ENCODE measurements around the gene TEX13B.

The TEX13B gene

DNA sequence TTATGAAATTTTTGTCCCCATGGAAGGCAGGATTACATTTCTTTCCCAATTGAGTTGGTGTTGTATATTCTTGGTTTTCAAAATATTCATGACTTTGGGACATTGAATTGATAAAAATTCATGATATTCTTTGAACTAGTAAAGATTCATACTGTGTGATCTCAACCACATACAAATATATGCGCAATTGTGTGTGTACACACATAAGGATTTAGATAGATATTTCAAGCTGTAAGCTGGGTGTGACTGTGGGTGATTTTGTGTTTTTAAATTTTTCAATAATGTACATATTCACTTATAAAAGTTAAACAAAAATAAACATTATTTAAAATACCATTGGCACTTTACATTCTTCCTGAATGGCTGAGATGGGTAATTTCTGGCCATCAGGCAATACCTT, 43.2 kb upstream of the TEX13B start:
- no peak for TF ChIP-seq FOXP2 (optimal IDR thresholded peaks at IDR 0.05; ENCODE audit: borderline replicate concordance, extremely low read depth, extremely low read length, insufficient read depth)
- no peak for TF ChIP-seq SIN3A (IDR thresholded peaks at IDR 0.05; ENCODE audit: borderline replicate concordance, insufficient read depth, low read length)
- TF ChIP-seq, protein P1, sequence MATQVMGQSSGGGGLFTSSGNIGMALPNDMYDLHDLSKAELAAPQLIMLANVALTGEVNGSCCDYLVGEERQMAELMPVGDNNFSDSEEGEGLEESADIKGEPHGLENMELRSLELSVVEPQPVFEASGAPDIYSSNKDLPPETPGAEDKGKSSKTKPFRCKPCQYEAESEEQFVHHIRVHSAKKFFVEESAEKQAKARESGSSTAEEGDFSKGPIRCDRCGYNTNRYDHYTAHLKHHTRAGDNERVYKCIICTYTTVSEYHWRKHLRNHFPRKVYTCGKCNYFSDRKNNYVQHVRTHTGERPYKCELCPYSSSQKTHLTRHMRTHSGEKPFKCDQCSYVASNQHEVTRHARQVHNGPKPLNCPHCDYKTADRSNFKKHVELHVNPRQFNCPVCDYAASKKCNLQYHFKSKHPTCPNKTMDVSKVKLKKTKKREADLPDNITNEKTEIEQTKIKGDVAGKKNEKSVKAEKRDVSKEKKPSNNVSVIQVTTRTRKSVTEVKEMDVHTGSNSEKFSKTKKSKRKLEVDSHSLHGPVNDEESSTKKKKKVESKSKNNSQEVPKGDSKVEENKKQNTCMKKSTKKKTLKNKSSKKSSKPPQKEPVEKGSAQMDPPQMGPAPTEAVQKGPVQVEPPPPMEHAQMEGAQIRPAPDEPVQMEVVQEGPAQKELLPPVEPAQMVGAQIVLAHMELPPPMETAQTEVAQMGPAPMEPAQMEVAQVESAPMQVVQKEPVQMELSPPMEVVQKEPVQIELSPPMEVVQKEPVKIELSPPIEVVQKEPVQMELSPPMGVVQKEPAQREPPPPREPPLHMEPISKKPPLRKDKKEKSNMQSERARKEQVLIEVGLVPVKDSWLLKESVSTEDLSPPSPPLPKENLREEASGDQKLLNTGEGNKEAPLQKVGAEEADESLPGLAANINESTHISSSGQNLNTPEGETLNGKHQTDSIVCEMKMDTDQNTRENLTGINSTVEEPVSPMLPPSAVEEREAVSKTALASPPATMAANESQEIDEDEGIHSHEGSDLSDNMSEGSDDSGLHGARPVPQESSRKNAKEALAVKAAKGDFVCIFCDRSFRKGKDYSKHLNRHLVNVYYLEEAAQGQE (IDR thresholded peaks at IDR 0.05; ENCODE audit: insufficient read depth in 1 of 2, low read depth in 2 of 2, low read length in 2 of 2), result no peak
- TF ChIP-seq TAF1 (IDR thresholded peaks at IDR 0.05; ENCODE audit: borderline replicate concordance, insufficient read depth, low read length), result no peak
- TF ChIP-seq POLR2AphosphoS5 (IDR thresholded peaks at IDR 0.05; ENCODE audit: low read depth, low read length), result no peak

DNA sequence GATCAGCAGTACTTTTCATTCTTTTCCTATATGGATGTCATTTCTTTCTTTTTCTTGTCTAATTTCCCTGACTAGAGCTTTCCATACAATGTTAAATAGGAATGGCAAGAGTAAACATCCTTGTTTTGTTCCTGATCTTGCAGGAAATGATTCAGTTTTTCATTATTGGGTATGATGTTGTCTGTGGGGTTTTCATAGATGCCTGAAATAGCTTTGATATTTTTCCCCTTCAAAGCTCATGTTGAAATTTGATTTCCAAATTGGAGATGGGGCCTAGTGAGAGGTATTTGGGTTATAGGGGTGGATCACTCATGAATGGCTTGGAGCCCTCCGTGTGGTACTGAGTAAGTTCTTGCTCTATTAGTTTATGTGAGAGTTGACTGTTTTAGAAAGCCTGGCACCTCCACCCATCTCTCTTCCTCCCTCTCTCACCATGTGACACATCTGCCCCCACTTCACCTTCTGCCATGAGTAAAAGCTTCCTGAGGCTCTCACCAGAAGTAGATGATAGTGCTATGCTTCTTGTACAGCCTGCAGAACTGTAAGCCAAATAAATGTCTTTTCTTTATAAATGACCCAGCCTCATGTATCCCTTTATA, 40.4 kb upstream of the TEX13B start:
- TF ChIP-seq, protein P1 (IDR thresholded peaks at IDR 0.05; ENCODE audit: insufficient read depth in 1 of 2, low read depth in 2 of 2, low read length in 2 of 2), result no peak
- TF ChIP-seq FOXP2 (optimal IDR thresholded peaks at IDR 0.05; ENCODE audit: borderline replicate concordance, extremely low read depth, extremely low read length, insufficient read depth) (no peak), SIN3A (IDR thresholded peaks at IDR 0.05; ENCODE audit: borderline replicate concordance, insufficient read depth, low read length) (no peak), POLR2AphosphoS5 (IDR thresholded peaks at IDR 0.05; ENCODE audit: low read depth, low read length) (no peak), TAF1 (IDR thresholded peaks at IDR 0.05; ENCODE audit: borderline replicate concordance, insufficient read depth, low read length) (no peak)

DNA sequence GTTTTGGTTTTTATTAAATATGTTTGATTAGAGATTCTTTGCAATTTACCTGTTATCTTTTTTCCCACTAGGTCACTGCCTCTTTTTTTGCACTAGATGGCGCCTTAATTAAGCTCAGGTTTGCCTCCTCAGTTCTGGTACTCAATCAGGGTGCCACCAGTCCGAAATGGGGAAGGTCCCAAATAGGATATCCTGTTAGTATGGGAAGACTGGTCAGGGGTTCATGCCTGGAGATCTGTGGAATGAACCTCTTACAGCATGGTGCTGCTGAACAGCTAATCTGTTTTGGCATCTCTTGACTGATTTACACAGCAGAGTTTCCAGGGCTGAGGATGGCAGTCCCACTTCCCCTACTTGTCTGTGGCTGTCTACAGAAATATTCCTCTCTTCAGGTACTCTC, 38.5 kb upstream of the TEX13B start:
- TF ChIP-seq FOXP2 (optimal IDR thresholded peaks at IDR 0.05; ENCODE audit: borderline replicate concordance, extremely low read depth, extremely low read length, insufficient read depth) (no peak), TAF1 (IDR thresholded peaks at IDR 0.05; ENCODE audit: borderline replicate concordance, insufficient read depth, low read length) (no peak), POLR2AphosphoS5 (IDR thresholded peaks at IDR 0.05; ENCODE audit: low read depth, low read length) (no peak), SIN3A (IDR thresholded peaks at IDR 0.05; ENCODE audit: borderline replicate concordance, insufficient read depth, low read length) (no peak)
- TF ChIP-seq, protein P1 (IDR thresholded peaks at IDR 0.05; ENCODE audit: insufficient read depth in 1 of 2, low read depth in 2 of 2, low read length in 2 of 2), result no peak

DNA sequence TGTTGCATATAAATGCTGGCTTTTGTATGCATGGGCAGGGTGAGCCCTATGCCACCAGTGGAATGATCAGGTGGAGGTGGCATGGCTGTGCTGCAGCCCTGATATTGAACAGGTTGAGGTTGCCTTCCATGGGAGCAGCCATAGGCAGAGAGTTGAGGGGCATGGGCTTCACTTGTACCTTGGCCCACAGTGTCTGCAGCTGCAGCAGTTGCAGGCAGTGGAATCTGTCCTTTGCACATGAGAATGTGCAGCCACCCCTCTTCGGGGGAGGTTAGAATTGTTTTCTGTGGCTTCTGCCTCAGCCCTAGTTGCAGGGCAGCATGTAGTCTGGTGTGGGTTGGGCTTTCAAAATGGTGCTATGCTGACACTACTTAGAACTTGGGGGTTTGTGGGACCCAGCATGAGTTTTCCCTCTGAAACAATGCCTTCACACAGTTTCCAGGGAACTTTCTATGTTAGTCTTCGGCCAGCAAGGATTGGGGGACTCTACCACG, 37.3 kb upstream of the TEX13B start:
- TF ChIP-seq TAF1 (IDR thresholded peaks at IDR 0.05; ENCODE audit: borderline replicate concordance, insufficient read depth, low read length) (no peak), FOXP2 (optimal IDR thresholded peaks at IDR 0.05; ENCODE audit: borderline replicate concordance, extremely low read depth, extremely low read length, insufficient read depth) (no peak), POLR2AphosphoS5 (IDR thresholded peaks at IDR 0.05; ENCODE audit: low read depth, low read length) (no peak), SIN3A (IDR thresholded peaks at IDR 0.05; ENCODE audit: borderline replicate concordance, insufficient read depth, low read length) (no peak)
- TF ChIP-seq, protein P1 (IDR thresholded peaks at IDR 0.05; ENCODE audit: insufficient read depth in 1 of 2, low read depth in 2 of 2, low read length in 2 of 2), result no peak
